Pancreas (tissue), 10 donors: ENCODE data around the gene CACUL1. TPM values are rescaled to one million over a fixed set of nuclear protein-coding genes. Genes with fewer than 3 reads are reported as not detected.

Experiments
- ATAC-seq, 4 donors: fragments of 200-7000 bp; cut with Tn5 transposase; one replicate each; pipeline versions ENCODE4 v1.8.0 to v1.9.1; 2020; ENCODE audit warnings: mild to moderate bottlenecking in 4 of 4, moderate library complexity in 4 of 4
- DNase-seq, 6 donors: peaks; one replicate each; pipeline ENCODE4 v3.0.0-alpha.2; 2020
- FAIRE-seq: peaks from 2 replicates; lab custom pipeline; 2012; peaks lifted over from hg19 to GRCh38; lab: Jason Lieb, UNC
- H3K27ac ChIP-seq, 4 donors: fragments of 200-600 bp; sonication (generic); 1 replicate in 3 of 4; 2 replicates in 1 of 4; pipeline versions ENCODE4 v1.5.0 to v1.8.0; 2020
- H3K27me3 ChIP-seq, 4 donors: fragments of 200-600 bp; one replicate each; pipeline ENCODE4 v1.8.0; 2021
- H3K36me3 ChIP-seq, 3 donors: fragments of 200-600 bp; sonication (generic) in 1 of 3; one replicate each; pipeline versions ENCODE4 v1.5.0 to v1.8.0; 2020 to 2021
- H3K4me1 ChIP-seq, 3 donors: fragments of 200-600 bp; one replicate each; pipeline ENCODE4 v1.8.0; 2021
- H3K4me3 ChIP-seq, 4 donors: fragments of 200-600 bp; sonication (generic) in 2 of 4; one replicate each; pipeline versions ENCODE4 v1.5.0 to v1.8.0; 2020 to 2021
- H3K9me3 ChIP-seq, 4 donors: fragments of 200-600 bp; one replicate each; pipeline ENCODE4 v1.8.0; 2021
- CTCF ChIP-seq, 4 donors: fragments of 200-600 bp; sonication (generic) in 3 of 4; IDR thresholded peaks; one replicate each; pipeline versions ENCODE4 v1.5.0 to v1.8.0; 2021; ENCODE audit warnings: antibody characterized with exemption in 4 of 4
- WGBS, 2 donors: extraction: QIAGEN DNeasy Blood & Tissue Kit; methylation state at CpG; one replicate each; pipeline ENCODE4 v1.1.7; 2013; 5-methylcytosine and 5-hydroxymethylcytosine counted together
- intact Hi-C, 3 donors: fragments of 100-400 bp; cut with DNase I; formaldehyde crosslinking; loops; one replicate each; pipeline versions ENCODE4 v1.11.1 to v1.14.2; 2022
- polyA plus RNA-seq, 2 donors: library from polyadenylated mRNA; stranded (reverse); fragments of 200-250 nt; gene quantifications; one replicate each; pipeline ENCODE4 v1.2.3, GENCODE V29; 2013
- total RNA-seq, 6 donors: library from RNA; stranded (reverse); fragmentation: NEBNext Ultra II Directional in 4 of 6; extraction: Animal tissue kit (Norgen Biotek cat#: 25700) in 4 of 6; gene quantifications; one replicate each; pipeline versions ENCODE4 v1.2.1 to v1.2.4, GENCODE V29; 2021 to 2023
- donor health status: healthy with polysubstance abuse.
- donor health status: DM: no; HTN: no; CAD: no; lungs with moderate emphysema.
- donor health status: DM: no; HTN: no; CAD: no.
- donor health status: control.
- donor health status: control.
- donor health status: Bipolar disorder and iron deficiency.
- donor health status: DM: yes; HTN: yes; CAD: no.
- donor health status: DM: no; HTN: no; CAD: no.
- donor health status: DM: no; HTN: no; CAD: no.
- donor health status: DM: yes; HTN: yes; CAD: no.

CACUL1 gene
- total and polyA plus RNA-seq, 8 donors, result 3.1 to 28.3 (median 16.2) TPM

- no peak for FAIRE-seq
- intact Hi-C loops, result no loop called here
- no peak for TF ChIP-seq CTCF (IDR thresholded peaks at IDR 0.05)
- no peak for ATAC-seq
- no peak for DNase-seq
- Histone ChIP-seq H3K27ac (no peak overlapping the region), H3K27me3 (no peaks in the 10 kb centered on the region), H3K36me3 (no peaks in the 10 kb centered on the region), H3K4me1 (peaks cover 0 to 8% (median 7%) of the 10 kb centered on the region in 3 donors), H3K4me3 (no peak overlapping the region), H3K9me3 (no peaks in the 10 kb centered on the region)
- WGBS, 2 donors, result 83 to 92% methylated on average over 8 of the region's 8 CpGs
Measured at GRCh38 chr10:118701529-118702323, 53.0 kb downstream of the CACUL1 start.

GRCh38 chr10:118698421-118698820 lies 56.3 kb downstream of the CACUL1 start:
- H3K4me3 ChIP-seq, result no peak overlapping the region
- peak in 3 of 4 donors; percentile 62 to 85 (median 76) for ATAC-seq
- no peaks in the 10 kb centered on the region for H3K9me3 ChIP-seq
- H3K27me3 ChIP-seq, result no peaks in the 10 kb centered on the region
- no peak for FAIRE-seq
- intact Hi-C loops, result no loop called here
- TF ChIP-seq CTCF (IDR thresholded peaks at IDR 0.05), result no peak
- 71 to 75% methylated on average over 7 of the region's 7 CpGs for WGBS, 2 donors
- DNase-seq, result peak in 1 of 6 donors; percentile 27
- H3K4me1 ChIP-seq, result peaks cover 0 to 7% (median 4%) of the 10 kb centered on the region in 3 donors
- no peaks in the 10 kb centered on the region for H3K36me3 ChIP-seq
- peak overlapping the region in 1 of 4 donors; percentile 20 for H3K27ac ChIP-seq

- Histone ChIP-seq H3K27me3 (no peaks in the 10 kb centered on the region), H3K4me1 (peaks cover 0 to 7% (median 4%) of the 10 kb centered on the region in 3 donors), H3K36me3 (peaks cover 0 to 6% (median 0%) of the 10 kb centered on the region in 3 donors), H3K4me3 (no peak overlapping the region), H3K9me3 (no peaks in the 10 kb centered on the region), H3K27ac (no peak overlapping the region)
- DNase-seq, result no peak
- intact Hi-C loops, result no loop called here
- no peak for FAIRE-seq
- TF ChIP-seq CTCF (IDR thresholded peaks at IDR 0.05), result no peak
- no peak for ATAC-seq
Measured at GRCh38 chr10:118694848-118695247, 59.9 kb downstream of the CACUL1 start.

- Histone ChIP-seq H3K36me3 (peaks cover 0 to 13% (median 0%) of the 10 kb centered on the region in 3 donors), H3K27me3 (no peaks in the 10 kb centered on the region), H3K27ac (no peak overlapping the region), H3K9me3 (no peaks in the 10 kb centered on the region), H3K4me3 (no peak overlapping the region), H3K4me1 (peaks cover 0 to 5% (median 3%) of the 10 kb centered on the region in 3 donors)
- FAIRE-seq (no peak), ATAC-seq (no peak), DNase-seq (no peak)
- TF ChIP-seq CTCF (IDR thresholded peaks at IDR 0.05), result no peak
- intact Hi-C loops, result no loop called here
- 61 to 76% methylated on average over 4 of the region's 4 CpGs for WGBS, 2 donors
Measured at GRCh38 chr10:118692872-118693271, 61.9 kb downstream of the CACUL1 start.
